PC-3 (cell line): ENCODE results near the gene TMEM231. TPM values are rescaled to one million over a fixed set of nuclear protein-coding genes. Genes with fewer than 3 reads are reported as not detected.

Experiments used
- ATAC-seq: fragments of 200-7000 bp; cut with Tn5 transposase; 2 replicates; pipeline ENCODE4 v1.9.1; 2020; ENCODE audit warnings: mild to moderate bottlenecking, moderate library complexity
- BruUV-seq: library from RNA; stranded (reverse); fragments of 400-500 nt; replicated peaks from 2 replicates; lab custom pipeline; 2021; lab: Mats Ljungman, UMichigan
- CTCF ChIA-PET: fragments of 300-600 bp; sonication (Branson Sonifier 250); formaldehyde crosslinking; loops from one replicate; lab custom pipeline; 2022; ENCODE audit warnings: antibody characterized with exemption; lab: Charles Lee
- POLR2A ChIA-PET: fragments of 300-600 bp; sonication (Branson Sonifier 250); formaldehyde crosslinking; loops from one replicate; lab custom pipeline; 2022; ENCODE audit warnings: antibody characterized with exemption; ENCODE audit not compliant: unreplicated experiment; lab: Charles Lee
- DNase-seq: peaks from one replicate; pipeline ENCODE4 v3.0.0-alpha.2; 2015
- H2AFZ ChIP-seq: fragments of 300-600 bp; sonication (generic); 2 replicates; pipeline ENCODE4 v1.6.0; 2016; ENCODE audit warnings: antibody characterized with exemption, low read length
- H3F3A ChIP-seq: fragments of 300-600 bp; sonication (generic); one replicate; pipeline ENCODE4 v1.6.0; 2017; ENCODE audit warnings: antibody characterized with exemption, low read length, control low read depth, mild to moderate bottlenecking; ENCODE audit not compliant: unreplicated experiment
- H3K27ac ChIP-seq: fragments of 300-600 bp; sonication (generic); 2 replicates; pipeline ENCODE4 v1.5.1; 2016; ENCODE audit warnings: mild to moderate bottlenecking, low read length
- H3K27me3 ChIP-seq: fragments of 300-600 bp; sonication (generic); 2 replicates; pipeline ENCODE4 v1.6.1; 2016; ENCODE audit warnings: low read length, mixed read lengths
- H3K36me3 ChIP-seq: fragments of 300-600 bp; sonication (generic); 2 replicates; pipeline ENCODE4 v1.6.1; 2016; ENCODE audit warnings: low read depth, mixed run types, low read length, mixed read lengths
- H3K4me1 ChIP-seq: fragments of 300-600 bp; sonication (generic); 2 replicates; pipeline ENCODE4 v1.5.1; 2016; ENCODE audit warnings: low read length; ENCODE audit not compliant: insufficient read depth
- H3K4me2 ChIP-seq: fragments of 300-600 bp; sonication (generic); 2 replicates; pipeline ENCODE4 v1.6.0; 2016; ENCODE audit warnings: low read length
- H3K4me3 ChIP-seq: fragments of 300-600 bp; sonication (generic); 2 replicates; pipeline ENCODE4 v1.5.1; 2016; ENCODE audit warnings: mild to moderate bottlenecking, low read length, mixed read lengths
- H3K79me2 ChIP-seq: fragments of 300-600 bp; sonication (generic); 2 replicates; pipeline ENCODE4 v1.6.1; 2017; ENCODE audit warnings: low read length, mixed read lengths
- H3K9ac ChIP-seq: fragments of 300-600 bp; sonication (generic); 2 replicates; pipeline ENCODE4 v1.6.0; 2016; ENCODE audit warnings: mild to moderate bottlenecking, low read length
- H3K9me2 ChIP-seq: fragments of 300-600 bp; sonication (generic); replicated peaks from 2 replicates; pipeline ENCODE4 v1.6.1; 2016; ENCODE audit warnings: mixed run types, low read length, mixed read lengths
- H3K9me3 ChIP-seq: fragments of 300-600 bp; sonication (generic); 2 replicates; pipeline ENCODE4 v1.6.1; 2016; ENCODE audit warnings: low read length, mixed read lengths
- H4K20me1 ChIP-seq: fragments of 300-600 bp; sonication (generic); 2 replicates; pipeline ENCODE4 v1.6.1; 2016; ENCODE audit warnings: low read length, mixed read lengths
- CTCF ChIP-seq: fragments of 300-600 bp; sonication (generic); conservative IDR thresholded peaks from 2 replicates; pipeline ENCODE4 v1.5.1; 2017; ENCODE audit warnings: antibody characterized with exemption, low read depth, mild to moderate bottlenecking, low read length
- EZH2 ChIP-seq: fragments of 300-600 bp; sonication (generic); IDR thresholded peaks from one replicate; pipeline ENCODE4 v1.6.1; 2017; ENCODE audit warnings: antibody characterized with exemption, mild to moderate bottlenecking, low read length; ENCODE audit not compliant: unreplicated experiment
- EZH2phosphoT487 ChIP-seq: fragments of 300-600 bp; sonication (generic); IDR thresholded peaks from 2 replicates; pipeline ENCODE4 v1.6.1; 2018; ENCODE audit warnings: mild to moderate bottlenecking, antibody characterized with exemption, low read length, borderline replicate concordance
- intact Hi-C: fragments of 100-400 bp; cut with micrococcal nuclease; formaldehyde crosslinking; loops from 2 replicates; pipeline ENCODE4 v1.9.0; 2023
- total RNA-seq: library from RNA; depleted of rRNA; stranded (reverse); fragments of >200 nt; gene quantifications from 2 replicates; pipeline ENCODE4 v1.2.3, GENCODE V29; 2014

The TMEM231 gene
- total RNA-seq, 1 experiment from 2014 or later = 20.2 TPM

GRCh38 chr16:75514296-75514695, 41.8 kb downstream of the TMEM231 start:
- no peak overlapping the region for H3K27ac ChIP-seq
- ATAC-seq (no peak), DNase-seq (no peak)
- no peak for TF ChIP-seq EZH2
- TF ChIP-seq CTCF = no peak
- no peak for TF ChIP-seq EZH2phosphoT487
- H3K79me2 ChIP-seq = no peaks in the 10 kb centered on the region
- H2AFZ ChIP-seq = no peak overlapping the region
- no peak overlapping the region for H3K4me2 ChIP-seq
- H3K36me3 ChIP-seq = no peaks in the 10 kb centered on the region
- ChIA-PET CTCF (no interaction called here), POLR2A (no interaction called here)
- H4K20me1 ChIP-seq = no peaks in the 10 kb centered on the region
- intact Hi-C loops = no loop called here
- no peaks in the 10 kb centered on the region for H3K9me2 ChIP-seq
- no peaks in the 10 kb centered on the region for H3K9me3 ChIP-seq
- no peaks in the 10 kb centered on the region for H3F3A ChIP-seq
- no TSS peak for BruUV-seq
- no peaks in the 10 kb centered on the region for H3K27me3 ChIP-seq
- no peak overlapping the region for H3K9ac ChIP-seq
- H3K4me1 ChIP-seq = 0 out of 2 replicates have a peak, but pooled peaks cover 5% of the 10 kb centered on the region
- no peak overlapping the region for H3K4me3 ChIP-seq

DNA sequence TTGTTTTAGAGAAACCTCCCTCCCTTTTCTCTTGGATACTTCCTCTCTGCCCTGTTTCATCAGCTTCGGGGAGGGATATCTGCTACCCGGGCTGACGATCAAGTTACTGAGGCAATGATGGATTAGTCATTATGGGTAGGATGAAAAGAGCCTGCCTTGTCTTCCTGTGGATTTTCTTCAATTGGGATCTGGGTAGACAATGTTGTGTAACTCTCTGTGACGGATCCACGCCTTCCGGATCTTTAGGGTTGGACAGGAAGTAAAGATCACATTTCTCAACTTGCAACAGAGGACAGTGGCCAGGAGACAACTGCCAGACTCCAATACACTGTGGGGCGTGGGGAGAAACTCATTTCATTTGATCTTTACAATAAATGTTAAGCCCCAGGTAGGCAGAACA, 49.5 kb downstream of the TMEM231 start:
- POLR2A ChIA-PET = no interaction called here
- H3K79me2 ChIP-seq = no peaks in the 10 kb centered on the region
- CTCF ChIA-PET = interaction anchor here (0.7 kb wide), 1 partner anchor 10 kb away, joined by 6 read pairs; no protein-coding TSS in a partner anchor
- BruUV-seq = no TSS peak
- H3K4me2 ChIP-seq = peak overlapping the region; percentile 62
- peak overlapping the region; percentile 77 for H3K27ac ChIP-seq
- DNase-seq (peak; percentile 89), ATAC-seq (peak; percentile 89)
- H4K20me1 ChIP-seq = no peaks in the 10 kb centered on the region
- peak overlapping the region; percentile 65 for H2AFZ ChIP-seq
- no peaks in the 10 kb centered on the region for H3K9me2 ChIP-seq
- no peak overlapping the region for H3K9ac ChIP-seq
- H3K4me1 ChIP-seq = peaks cover 25% of the 10 kb centered on the region
- H3F3A ChIP-seq = no peaks in the 10 kb centered on the region
- intact Hi-C loops = no loop called here
- H3K4me3 ChIP-seq = no peak overlapping the region
- TF ChIP-seq CTCF (no peak), EZH2 (no peak), EZH2phosphoT487 (no peak)
- no peaks in the 10 kb centered on the region for H3K9me3 ChIP-seq
- H3K36me3 ChIP-seq = no peaks in the 10 kb centered on the region
- no peaks in the 10 kb centered on the region for H3K27me3 ChIP-seq

- no peak overlapping the region for H2AFZ ChIP-seq
- no peak overlapping the region for H3K4me3 ChIP-seq
- H3K9ac ChIP-seq = no peak overlapping the region
- POLR2A ChIA-PET = no interaction called here
- no peaks in the 10 kb centered on the region for H3K9me2 ChIP-seq
- H3K9me3 ChIP-seq = no peaks in the 10 kb centered on the region
- peaks cover 25% of the 10 kb centered on the region for H3K4me1 ChIP-seq
- no peaks in the 10 kb centered on the region for H4K20me1 ChIP-seq
- peak overlapping the region; percentile 57 for H3K27ac ChIP-seq
- no peaks in the 10 kb centered on the region for H3K27me3 ChIP-seq
- 0 out of 2 replicates have a peak overlapping the region, but pooled peaks have one; percentile 6 for H3K4me2 ChIP-seq
- TSS peak; percentile 55 for BruUV-seq
- TF ChIP-seq CTCF (no peak), EZH2 (no peak), EZH2phosphoT487 (no peak)
- no peaks in the 10 kb centered on the region for H3F3A ChIP-seq
- no peak for DNase-seq
- ATAC-seq = no peak
- CTCF ChIA-PET = interaction anchor here (0.7 kb wide), 1 partner anchor 11 kb away, joined by 6 read pairs; no protein-coding TSS in a partner anchor
- no peaks in the 10 kb centered on the region for H3K79me2 ChIP-seq
- intact Hi-C loops = no loop called here
- no peaks in the 10 kb centered on the region for H3K36me3 ChIP-seq
Observed at GRCh38 chr16:75506107-75506506, 49.9 kb downstream of the TMEM231 start.
